PC-3 (cell line): ENCODE measurements around the gene CARMIL1.

Experiments
- CTCF ChIP-seq: fragments of 300-600 bp; sonication (generic); conservative IDR thresholded peaks from 2 replicates; pipeline ENCODE4 v1.5.1; 2017; ENCODE audit warnings: antibody characterized with exemption, low read depth, mild to moderate bottlenecking, low read length
- EZH2 ChIP-seq: fragments of 300-600 bp; sonication (generic); IDR thresholded peaks from one replicate; pipeline ENCODE4 v1.6.1; 2017; ENCODE audit warnings: antibody characterized with exemption, mild to moderate bottlenecking, low read length; ENCODE audit not compliant: unreplicated experiment

DNA sequence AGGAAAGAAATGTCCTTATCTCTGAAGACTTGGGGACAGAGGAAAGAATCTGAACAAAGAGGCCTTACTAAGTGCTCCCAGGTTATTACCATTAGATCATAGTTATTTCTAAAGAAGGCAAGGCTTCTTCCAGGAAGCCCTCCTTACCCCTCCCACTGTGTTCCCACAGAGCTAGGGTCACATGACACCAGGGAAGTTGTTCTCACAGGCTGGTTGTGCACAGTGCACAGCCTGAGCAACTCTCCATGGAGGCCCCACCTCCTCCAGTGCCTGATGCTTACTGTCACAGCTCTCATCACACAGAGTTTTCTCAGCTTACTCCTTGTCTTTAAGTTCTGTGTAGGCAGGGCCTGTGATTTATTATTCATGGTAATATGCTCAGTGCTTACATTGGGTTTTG, 303.9 kb downstream of the CARMIL1 start:
- TF ChIP-seq CTCF, result no peak
- no peak for TF ChIP-seq EZH2
